NOMO-1 treated with dmso at 0.1 percent for 144 hours (cell line): ENCODE data around the gene GPR119.
"Not testable (repeated sequence)": the region's sequence is repeated elsewhere in the genome, so short reads cannot be mapped to it uniquely, and the experiment has no call there.

Source experiments
- DNase-seq: peaks from one replicate; lab custom pipeline; 2025; ENCODE audit not compliant: unreplicated experiment; lab: John Stamatoyannopoulos, UW

GPR119 gene

GRCh38 chrX:130385520-130385919 lies at the start of gene GPR119:
TSS of gene GPR119 (minus strand) at chrX:130385674. CDS start at chrX:130385447, 227 bp downstream.
- DNase-seq: no peak

- not testable (repeated sequence) for DNase-seq
Measured at GRCh38 chrX:130429236-130429635, 43.8 kb upstream of the GPR119 start.

- DNase-seq: no peak
Measured at GRCh38 chrX:130426531-130426930, 41.1 kb upstream of the GPR119 start.

- DNase-seq: no peak
Measured at GRCh38 chrX:130419263-130419662, 33.8 kb upstream of the GPR119 start.

GRCh38 chrX:130418740-130419139 lies 33.3 kb upstream of the GPR119 start:
- DNase-seq: no peak

- no peak for DNase-seq
Measured at GRCh38 chrX:130418066-130418465, 32.6 kb upstream of the GPR119 start.

DNA sequence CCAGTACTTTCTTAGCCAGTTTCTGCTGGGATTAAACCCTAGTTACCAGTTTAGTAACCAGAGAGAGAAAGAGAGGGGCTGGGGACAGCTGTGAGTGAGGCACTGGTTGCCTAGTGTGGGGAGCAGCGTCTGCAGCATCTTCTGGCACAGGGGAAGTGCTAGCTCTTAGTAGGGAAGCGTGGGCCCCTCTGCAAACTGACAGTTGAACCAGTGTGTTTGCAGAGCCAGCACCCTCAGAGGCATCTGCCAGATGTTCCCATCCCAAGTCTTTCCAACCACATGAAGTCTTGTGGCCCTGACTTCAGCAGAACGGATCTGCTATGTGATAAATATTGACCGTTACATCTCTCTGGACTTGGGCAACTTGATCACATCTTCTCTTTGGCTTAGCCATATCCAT lies 31.3 kb upstream of the GPR119 start:
- no peak for DNase-seq

DNA sequence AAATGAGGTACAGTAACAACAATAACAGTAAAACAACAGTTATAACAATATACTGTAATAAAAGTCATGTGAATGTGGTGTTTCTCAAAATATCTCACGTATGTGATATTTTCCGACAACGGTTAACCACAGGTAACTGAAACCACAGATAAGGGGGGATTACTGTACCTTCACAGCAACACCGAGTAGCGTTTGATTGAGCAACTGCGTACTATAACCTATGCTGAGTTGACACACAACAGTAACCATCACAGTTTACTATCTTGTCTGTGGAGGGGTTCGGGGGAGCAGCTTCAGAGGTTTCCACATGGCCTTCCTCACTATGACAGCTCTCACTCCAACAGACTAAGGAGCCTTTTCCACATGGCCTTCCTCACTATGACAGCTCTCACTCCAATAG lies 29.7 kb upstream of the GPR119 start:
- no peak for DNase-seq

DNA sequence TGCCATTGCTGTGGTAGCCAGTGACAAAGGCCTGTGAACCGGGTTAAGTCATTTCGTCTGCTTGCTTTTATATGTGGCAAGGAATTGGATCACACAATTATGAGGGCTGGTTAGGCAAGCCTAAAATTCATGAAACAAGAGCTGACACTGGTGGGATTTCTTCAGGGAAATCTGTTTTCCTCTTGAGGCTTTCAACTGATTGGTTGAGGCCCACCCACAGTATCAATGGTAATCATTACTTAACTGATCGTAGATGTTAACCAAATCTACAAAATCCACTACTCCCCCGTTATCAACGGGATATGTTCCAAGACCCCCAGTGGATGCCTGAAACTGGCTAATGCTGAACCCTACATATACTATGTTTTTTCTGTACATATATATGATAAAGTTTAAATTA lies 29.3 kb upstream of the GPR119 start:
- DNase-seq: no peak

GRCh38 chrX:130413415-130413814 lies 27.9 kb upstream of the GPR119 start:
- peak; percentile 3 for DNase-seq

DNA sequence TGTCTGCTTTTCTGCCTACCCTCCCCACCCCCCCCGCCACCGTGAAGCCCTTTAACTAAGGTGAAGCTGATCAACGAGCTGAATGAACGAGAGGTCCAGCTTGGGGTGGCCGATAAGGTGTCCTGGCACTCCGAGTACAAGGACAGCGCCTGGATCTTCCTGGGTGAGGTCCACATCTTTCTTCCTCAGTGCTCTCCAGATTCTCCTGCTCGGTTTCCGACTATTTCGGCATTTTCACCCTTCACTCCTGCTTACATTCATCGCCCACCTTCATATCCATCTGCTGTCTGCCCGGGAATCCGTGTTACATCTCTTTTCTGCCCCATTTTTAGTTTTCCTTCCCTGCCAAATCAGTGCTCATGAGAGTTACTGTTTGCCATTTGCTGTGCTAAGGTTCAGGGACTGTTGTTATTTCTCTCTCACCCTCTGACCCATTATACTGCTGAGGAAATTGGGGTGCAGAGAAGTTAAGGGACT lies 16.8 kb upstream of the GPR119 start:
- no peak for DNase-seq

GRCh38 chrX:130401415-130402207 lies 16.1 kb upstream of the GPR119 start, which contains the start of gene RBMX2:
TSS of gene RBMX2 (plus strand) at chrX:130401987. CDS start at chrX:130402033, 46 bp downstream.
- DNase-seq: peak; percentile 65

- DNase-seq: no peak
Measured at GRCh38 chrX:130395341-130395740, 9.9 kb upstream of the GPR119 start.

GRCh38 chrX:130393451-130394074 lies 8.1 kb upstream of the GPR119 start:
- no peak for DNase-seq

DNA sequence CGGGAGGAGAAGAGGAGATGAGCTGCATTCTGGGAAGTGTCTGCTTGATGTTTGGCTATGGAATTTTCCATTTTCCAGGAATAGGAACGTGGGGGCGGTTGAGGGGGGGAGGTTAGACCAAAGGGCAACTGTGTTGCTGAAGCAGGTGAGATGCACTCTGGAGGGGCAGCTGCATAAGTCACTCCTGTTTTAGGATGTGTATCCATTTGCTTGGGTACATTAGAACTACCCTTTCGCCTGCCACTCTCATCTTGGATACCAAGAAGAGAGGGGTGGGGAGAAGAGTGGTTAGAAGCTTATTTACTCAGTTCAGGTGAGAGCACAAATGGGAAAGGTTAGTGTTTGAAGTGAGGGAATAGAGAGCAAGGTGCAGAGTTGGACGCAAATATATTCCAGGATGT lies 934 bp upstream of the GPR119 start:
- DNase-seq: no peak

DNA sequence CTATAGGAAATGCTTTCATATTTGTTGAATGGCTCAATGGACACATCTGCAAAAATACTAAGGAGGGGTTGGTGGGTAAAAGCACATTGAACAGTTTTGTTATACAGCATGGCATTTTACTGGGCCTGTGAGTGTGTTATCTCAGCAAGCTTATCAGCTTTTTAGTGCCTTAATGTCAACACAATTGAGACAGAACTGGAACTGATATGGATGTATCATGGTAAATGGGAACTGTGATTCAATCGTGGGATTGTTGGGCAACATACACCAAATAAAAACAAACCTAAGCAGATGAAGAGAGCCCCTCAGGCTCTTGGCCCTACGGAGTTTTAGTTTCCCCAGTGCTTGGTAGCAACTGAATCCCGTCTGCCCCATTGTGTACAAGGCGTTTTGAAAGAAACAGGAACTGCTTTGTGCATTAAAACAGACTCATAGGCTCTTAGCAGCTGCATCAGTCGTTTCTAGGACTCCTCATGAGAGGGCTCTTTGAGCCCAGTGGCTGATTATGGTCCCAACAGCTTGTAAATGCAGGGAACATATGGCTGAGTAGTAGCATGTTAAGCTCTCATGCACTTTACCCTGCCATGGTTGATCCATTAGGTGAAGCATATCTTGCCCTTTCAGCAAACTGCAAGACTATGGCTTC lies 7.3 kb downstream of the GPR119 start:
- DNase-seq: no peak

DNA sequence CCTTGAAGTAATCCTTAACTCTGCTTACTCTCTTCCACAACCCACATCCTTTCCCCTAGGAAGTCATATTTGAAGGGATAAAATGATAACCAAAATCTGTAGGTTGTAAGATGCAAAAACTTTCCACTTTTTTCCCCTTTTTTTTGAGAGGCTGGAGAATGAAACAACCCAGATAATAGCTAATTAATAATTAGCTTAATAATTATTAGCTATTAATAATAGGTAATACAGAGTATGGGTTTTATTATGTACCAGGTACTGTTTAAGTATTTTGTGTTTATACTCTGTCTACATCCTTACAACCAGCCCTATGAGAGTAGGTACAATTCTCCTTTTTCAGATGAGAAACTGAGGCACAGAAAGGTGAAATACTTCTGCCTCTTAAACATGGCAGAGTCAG lies 9.4 kb downstream of the GPR119 start:
- no peak for DNase-seq

DNA sequence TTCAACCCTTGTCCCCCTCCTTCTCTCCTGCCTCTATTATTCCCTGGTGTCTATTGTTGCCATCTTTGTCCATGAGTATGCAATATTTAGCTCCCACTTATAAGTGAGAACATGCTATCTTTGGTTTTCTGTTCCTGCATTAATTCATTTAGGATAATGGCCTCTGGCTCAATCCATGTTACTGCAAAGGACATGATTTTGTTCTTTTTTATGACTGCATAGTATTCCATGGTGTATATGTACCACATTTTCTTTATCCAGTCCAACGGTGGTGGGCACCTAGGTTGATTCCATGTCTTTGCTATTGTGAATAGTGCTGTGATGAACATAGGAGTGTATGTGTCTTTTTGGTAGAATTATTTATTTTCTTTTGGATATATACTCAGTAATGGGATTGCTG lies 33.4 kb downstream of the GPR119 start:
- DNase-seq: not testable (repeated sequence)

- DNase-seq: no peak
Measured at GRCh38 chrX:130351567-130351966, 33.9 kb downstream of the GPR119 start.

DNA sequence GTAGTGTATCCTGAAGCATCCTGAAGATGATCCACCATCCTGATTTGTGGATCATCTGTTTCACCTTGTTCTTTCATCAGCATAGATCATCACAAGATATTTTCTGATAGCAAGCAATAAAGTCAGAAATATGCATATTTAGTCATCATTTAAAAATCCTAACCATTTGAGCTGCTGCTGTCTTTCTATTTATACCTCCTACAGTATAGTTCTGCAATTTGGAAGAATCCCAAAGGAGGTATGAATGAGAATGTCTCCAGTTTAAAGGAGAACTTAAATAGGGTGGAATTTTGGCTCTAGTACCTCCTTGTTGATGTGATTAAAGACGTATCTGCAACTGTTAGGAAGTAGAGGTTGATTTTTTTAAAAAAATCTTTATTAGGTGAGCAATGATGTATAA lies 38.2 kb downstream of the GPR119 start:
- DNase-seq: no peak

- DNase-seq: no peak
Measured at GRCh38 chrX:130343411-130343810, 42.1 kb downstream of the GPR119 start.

- no peak for DNase-seq
Measured at GRCh38 chrX:130340271-130340670, 45.2 kb downstream of the GPR119 start.
